GM12878 (cell line): ENCODE measurements around the gene PLCB4. TPM values are rescaled to one million over a fixed set of nuclear protein-coding genes. Genes with fewer than 3 reads are reported as not detected.

Experiments
- ATAC-seq: fragments of 200-7000 bp; cut with Tn5 transposase; 3 replicates; pipeline ENCODE4 v1.9.1; 2020; ENCODE audit warnings: mild to moderate bottlenecking, moderate library complexity
- BruUV-seq: library from RNA; stranded (reverse); fragments of 400-500 nt; replicated peaks from 2 replicates; lab custom pipeline; 2021; lab: Mats Ljungman, UMichigan
- CTCF ChIA-PET: fragments of 300-600 bp; sonication (Branson Sonifier 250); formaldehyde crosslinking; extraction: SDS; loops from one replicate; lab custom pipeline; 2021; ENCODE audit warnings: inconsistent platforms; lab: Yijun Ruan, JAX
- POLR2A ChIA-PET: fragments of 350-600 bp; formaldehyde crosslinking; extraction: SDS; loops from one replicate; lab custom pipeline; 2021; ENCODE audit warnings: inconsistent platforms; lab: Charles Lee
- RAD21 ChIA-PET: fragments of 300-600 bp; sonication (Branson Sonifier 250); formaldehyde crosslinking; loops from one replicate; lab custom pipeline; 2023; ENCODE audit warnings: antibody characterized with exemption; ENCODE audit not compliant: unreplicated experiment; lab: Charles Lee
- SMC1A ChIA-PET: fragments of 300-600 bp; sonication (Branson Sonifier 250); formaldehyde crosslinking; loops from one replicate; lab custom pipeline; 2023; ENCODE audit not compliant: unreplicated experiment, uncharacterized antibody; lab: Charles Lee
- DNase-seq: peaks from one replicate; pipeline ENCODE4 v3.0.0-alpha.2; 2011; ENCODE audit warnings: low read depth, low spot score
- FAIRE-seq: peaks from 3 replicates; lab custom pipeline; 2011; peaks lifted over from hg19 to GRCh38; lab: Jason Lieb, UNC
- H2AFZ ChIP-seq: 2 replicates; pipeline ENCODE4 v1.6.0; 2011; ENCODE audit warnings: low read depth, low read length, control low read depth; ENCODE audit not compliant: control insufficient read depth
- H3K27ac ChIP-seq: 2 replicates; pipeline ENCODE4 v1.5.1; 2011; ENCODE audit warnings: control low read depth; ENCODE audit not compliant: control insufficient read depth, insufficient read depth
- H3K27me3 ChIP-seq, 2 experiments: replicated peaks in 1 of 2; 2 replicates each; pipeline versions ENCODE4 v1.6.0 to v1.6.1; 2011; ENCODE audit warnings: low read length in 1 of 2; ENCODE audit not compliant: control insufficient read depth in 2 of 2, insufficient read depth in 2 of 2
- H3K36me3 ChIP-seq, 2 experiments: 2 replicates each; pipeline ENCODE4 v1.5.1; 2011; ENCODE audit warnings: low read length in 1 of 2; ENCODE audit not compliant: control insufficient read depth in 2 of 2, insufficient read depth in 2 of 2
- H3K4me1 ChIP-seq: 2 replicates; pipeline ENCODE4 v1.6.1; 2011; ENCODE audit warnings: mild to moderate bottlenecking, low read length, moderate library complexity, mixed read lengths; ENCODE audit not compliant: control insufficient read depth, insufficient read depth
- H3K4me2 ChIP-seq: 2 replicates; pipeline ENCODE4 v1.6.0; 2011; ENCODE audit warnings: control low read depth; ENCODE audit not compliant: control insufficient read depth, insufficient read depth
- H3K4me3 ChIP-seq: fragments of 200-600 bp; sonication (generic); 2 replicates; pipeline ENCODE4 v1.5.1; 2016
- H3K79me2 ChIP-seq: 2 replicates; pipeline ENCODE4 v1.6.0; 2011; ENCODE audit warnings: low read length; ENCODE audit not compliant: control insufficient read depth, insufficient read depth
- H3K9ac ChIP-seq: 2 replicates; pipeline ENCODE4 v1.8.0; 2011; ENCODE audit warnings: low read length, control low read depth, mixed read lengths; ENCODE audit not compliant: control insufficient read depth, insufficient read depth
- H3K9me3 ChIP-seq: replicated peaks from 3 replicates; pipeline ENCODE4 v1.5.1; 2011; ENCODE audit warnings: mild to moderate bottlenecking, low read length; ENCODE audit not compliant: control insufficient read depth, insufficient read depth
- H4K20me1 ChIP-seq: 2 replicates; pipeline ENCODE4 v1.6.0; 2011; ENCODE audit not compliant: control insufficient read depth, insufficient read depth
- BCL11A ChIP-seq: IDR thresholded peaks from 2 replicates; pipeline ENCODE4 v1.6.1; 2011; ENCODE audit warnings: low read depth, low read length
- BHLHE40 ChIP-seq, 2 experiments: fragments of 450-650 bp in 1 of 2; IDR thresholded peaks; 2 replicates each; pipeline ENCODE4 v1.6.1; 2011 to 2017; ENCODE audit warnings: low read depth in 2 of 2, borderline replicate concordance in 1 of 2, improper control_type of control experiment in 1 of 2, low read length in 1 of 2, mild to moderate bottlenecking in 1 of 2
- CUX1 ChIP-seq: IDR thresholded peaks from 2 replicates; pipeline ENCODE4 v1.6.1; 2012; ENCODE audit warnings: improper control_type of control experiment, low read depth, low read length; ENCODE audit not compliant: insufficient replicate concordance
- SKIL ChIP-seq: fragments of 450-650 bp; IDR thresholded peaks from 2 replicates; pipeline ENCODE4 v1.6.1; 2017; ENCODE audit warnings: mild to moderate bottlenecking, low read depth, inconsistent platforms; ENCODE audit not compliant: poor library complexity, severe bottlenecking
- SUZ12 ChIP-seq: fragments of 200-600 bp; sonication (generic); IDR thresholded peaks from one replicate; pipeline ENCODE4 v1.6.1; 2018; ENCODE audit warnings: antibody characterized with exemption, mild to moderate bottlenecking; ENCODE audit not compliant: unreplicated experiment
- USF2 ChIP-seq: IDR thresholded peaks from 2 replicates; pipeline ENCODE4 v1.6.1; 2011; ENCODE audit warnings: low read depth, low read length, improper control_type of control experiment, borderline replicate concordance
- ZBTB33 ChIP-seq: fragments of 450-650 bp; IDR thresholded peaks from 2 replicates; pipeline ENCODE4 v1.6.1; 2017; ENCODE audit warnings: mild to moderate bottlenecking
- ZNF24 ChIP-seq: fragments of 450-650 bp; IDR thresholded peaks from 2 replicates; pipeline ENCODE4 v1.6.1; 2017; ENCODE audit warnings: antibody characterized with exemption, mild to moderate bottlenecking
- in situ Hi-C: fragments of 300-500 bp; cut with MboI; formaldehyde crosslinking; loops from 9 replicates; pipeline ENCODE4 v1.14.3; 2018; ENCODE audit warnings: mixed read lengths
- intact Hi-C: fragments of 100-400 bp; cut with micrococcal nuclease; formaldehyde crosslinking; loops from one replicate; pipeline ENCODE4 v1.14.2; 2022; ENCODE audit not compliant: unreplicated experiment
- polyA plus RNA-seq, 11 experiments: library from polyadenylated mRNA; depleted of rRNA in 4 of 11; unstranded in 6 of 11; stranded (reverse) in 5 of 11; fragments of >200 nt; fragmentation: Nextera tagmentation in 4 of 11; fragmentation: Illumina TruSeq in 1 of 11; extraction: Ambion mirVana in 4 of 11; extraction: Trizol in 1 of 11; gene quantifications; 1 replicate in 1 of 11; 2 replicates in 10 of 11; pipeline versions ENCODE4 v1.2.1 to v1.2.3, GENCODE V29; 2011 to 2016; ENCODE audit warnings: inconsistent platforms in 2 of 11, missing spikeins in 2 of 11, low read depth in 1 of 11
- total RNA-seq, 4 experiments: library from RNA; depleted of rRNA in 3 of 4; stranded (reverse); fragments of >200 nt in 3 of 4; fragmentation: Illumina TruSeq in 1 of 4; extraction: Trizol in 1 of 4; gene quantifications; 2 replicates each; pipeline versions ENCODE4 v1.2.1 to v1.2.3, GENCODE V29; 2013 to 2021
- TF ChIP-seq, protein P1 (sequence below): IDR thresholded peaks from 2 replicates; pipeline ENCODE4 v1.6.1; 2011; ENCODE audit warnings: borderline replicate concordance, low read depth, mild to moderate bottlenecking, moderate library complexity, mixed read lengths, low read length; ENCODE audit not compliant: insufficient read depth; ENCODE audit errors: extremely low read length
- TF ChIP-seq, protein P2 (sequence below): fragments of 450-650 bp; IDR thresholded peaks from 2 replicates; pipeline ENCODE4 v1.6.1; 2016; ENCODE audit warnings: mild to moderate bottlenecking

The PLCB4 gene
- total and polyA plus RNA-seq, 10 of the 15 experiments (the other 5 are each of a cell fraction or from before 2014, with no cell fraction given), result not detected

DNA sequence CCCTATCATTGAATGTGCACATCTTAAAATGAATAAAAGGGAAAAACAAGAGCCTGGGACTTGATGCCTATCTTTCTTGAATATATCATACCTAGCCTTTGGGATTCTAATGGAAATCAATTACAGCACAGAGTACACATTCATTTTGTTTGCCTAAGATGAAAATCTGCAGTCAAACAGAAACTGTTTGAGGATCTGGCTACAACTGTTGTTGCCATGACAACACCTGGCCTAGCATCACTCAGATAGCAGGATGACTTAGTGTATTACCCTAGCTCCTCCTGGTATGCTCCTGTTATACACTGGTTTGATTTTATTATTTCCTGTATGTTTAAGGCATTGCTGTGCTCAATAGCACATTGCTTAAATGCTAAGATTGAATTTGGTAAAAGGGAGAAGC, 374.0 kb downstream of the PLCB4 start:
- Histone ChIP-seq H3K9me3 (peaks cover 12% of the 10 kb centered on the region; the same call in 2 of the 3 replicates), H3K4me2 (no peak overlapping the region), H2AFZ (no peak overlapping the region), H4K20me1 (no peaks in the 10 kb centered on the region), H3K27me3 (no peaks in the 10 kb centered on the region), H3K4me1 (peaks cover 7% of the 10 kb centered on the region; the same call in 1 of the 2 replicates), H3K79me2 (no peaks in the 10 kb centered on the region), H3K36me3 (no peaks in the 10 kb centered on the region), H3K9ac (no peak overlapping the region), H3K4me3 (no peak overlapping the region), H3K27ac (no peak overlapping the region)
- in situ Hi-C loops (no loop called here), intact Hi-C loops (no loop called here)
- FAIRE-seq (peak; percentile 7), DNase-seq (peak; percentile 59), ATAC-seq (peak; percentile 74)
- RAD21 ChIA-PET, result no interaction called here
- CTCF ChIA-PET, result interaction anchor here (1.3 to 1.5 kb wide), 2 partner anchors 13 to 34 kb away, joined by 3 to 5 read pairs; no protein-coding TSS in a partner anchor
- no TSS peak for BruUV-seq
- SMC1A ChIA-PET, result interaction anchor here (0.7 kb wide), 1 partner anchor 17 kb away, joined by 3 read pairs; no protein-coding TSS in a partner anchor
- POLR2A ChIA-PET, result no interaction called here
- no peak for TF ChIP-seq ZNF24
- no peak for TF ChIP-seq CUX1
- TF ChIP-seq, protein P1, sequence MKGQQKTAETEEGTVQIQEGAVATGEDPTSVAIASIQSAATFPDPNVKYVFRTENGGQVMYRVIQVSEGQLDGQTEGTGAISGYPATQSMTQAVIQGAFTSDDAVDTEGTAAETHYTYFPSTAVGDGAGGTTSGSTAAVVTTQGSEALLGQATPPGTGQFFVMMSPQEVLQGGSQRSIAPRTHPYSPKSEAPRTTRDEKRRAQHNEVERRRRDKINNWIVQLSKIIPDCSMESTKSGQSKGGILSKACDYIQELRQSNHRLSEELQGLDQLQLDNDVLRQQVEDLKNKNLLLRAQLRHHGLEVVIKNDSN, result no peak
- no peak for TF ChIP-seq SKIL
- TF ChIP-seq ZBTB33, result no peak
- no peak for TF ChIP-seq BCL11A
- no peak for TF ChIP-seq SUZ12
- no peak for TF ChIP-seq BHLHE40 (IDR thresholded peaks at IDR 0.05; ENCODE audit: borderline replicate concordance in 1 of 2, low read depth in 2 of 2, low read length in 1 of 2)
- TF ChIP-seq, protein P2, sequence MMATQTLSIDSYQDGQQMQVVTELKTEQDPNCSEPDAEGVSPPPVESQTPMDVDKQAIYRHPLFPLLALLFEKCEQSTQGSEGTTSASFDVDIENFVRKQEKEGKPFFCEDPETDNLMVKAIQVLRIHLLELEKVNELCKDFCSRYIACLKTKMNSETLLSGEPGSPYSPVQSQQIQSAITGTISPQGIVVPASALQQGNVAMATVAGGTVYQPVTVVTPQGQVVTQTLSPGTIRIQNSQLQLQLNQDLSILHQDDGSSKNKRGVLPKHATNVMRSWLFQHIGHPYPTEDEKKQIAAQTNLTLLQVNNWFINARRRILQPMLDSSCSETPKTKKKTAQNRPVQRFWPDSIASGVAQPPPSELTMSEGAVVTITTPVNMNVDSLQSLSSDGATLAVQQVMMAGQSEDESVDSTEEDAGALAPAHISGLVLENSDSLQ, result peak; percentile 31; the same call in 1 of the 2 replicates
- TF ChIP-seq USF2, result no peak
